ENCODE measurements around the gene RIPOR3.
"Not testable (repeated sequence)": the region's sequence is repeated elsewhere in the genome, so short reads cannot be mapped to it uniquely, and the experiment has no call there.

Gene RIPOR3

GRCh38 chr20:50627747-50628146 is 63.6 kb downstream of the RIPOR3 start:
- no peaks in the 10 kb centered on the region for H3K79me2 ChIP-seq (ENCODE audit: control insufficient read depth, insufficient read depth, low read length, unreplicated experiment)
- no peak overlapping the region for H3K4me3 ChIP-seq (ENCODE audit: low read depth, low read length)
- no peaks in the 10 kb centered on the region for H3K36me3 ChIP-seq (ENCODE audit: insufficient read depth, low read length)
- no peak overlapping the region for H3K27ac ChIP-seq (ENCODE audit: low read depth, low read length)
- H2AFZ ChIP-seq (ENCODE audit: low read length, unreplicated experiment) = no peak overlapping the region
- no peaks in the 10 kb centered on the region for H3K27me3 ChIP-seq (ENCODE audit: insufficient read depth, low read length)
- H3K4me1 ChIP-seq (ENCODE audit: control insufficient read depth, insufficient read depth, low read length, unreplicated experiment) = no peaks in the 10 kb centered on the region

- no peak overlapping the region for H3K4me3 ChIP-seq (ENCODE audit: low read depth, low read length)
- no peaks in the 10 kb centered on the region for H3K4me1 ChIP-seq (ENCODE audit: control insufficient read depth, insufficient read depth, low read length, unreplicated experiment)
- no peaks in the 10 kb centered on the region for H3K79me2 ChIP-seq (ENCODE audit: control insufficient read depth, insufficient read depth, low read length, unreplicated experiment)
- H2AFZ ChIP-seq (ENCODE audit: low read length, unreplicated experiment) = no peak overlapping the region
- no peaks in the 10 kb centered on the region for H3K36me3 ChIP-seq (ENCODE audit: insufficient read depth, low read length)
- no peak overlapping the region for H3K27ac ChIP-seq (ENCODE audit: low read depth, low read length)
- no peaks in the 10 kb centered on the region for H3K27me3 ChIP-seq (ENCODE audit: insufficient read depth, low read length)
Measured at GRCh38 chr20:50625986-50626677, 65.2 kb downstream of the RIPOR3 start.

GRCh38 chr20:50624351-50625016 is 66.9 kb downstream of the RIPOR3 start:
- H3K4me1 ChIP-seq (ENCODE audit: control insufficient read depth, insufficient read depth, low read length, unreplicated experiment) = no peaks in the 10 kb centered on the region
- H3K4me3 ChIP-seq (ENCODE audit: low read depth, low read length) = no peak overlapping the region
- no peak overlapping the region for H2AFZ ChIP-seq (ENCODE audit: low read length, unreplicated experiment)
- H3K79me2 ChIP-seq (ENCODE audit: control insufficient read depth, insufficient read depth, low read length, unreplicated experiment) = no peaks in the 10 kb centered on the region
- H3K36me3 ChIP-seq (ENCODE audit: insufficient read depth, low read length) = no peaks in the 10 kb centered on the region
- H3K27me3 ChIP-seq (ENCODE audit: insufficient read depth, low read length) = no peaks in the 10 kb centered on the region
- no peak overlapping the region for H3K27ac ChIP-seq (ENCODE audit: low read depth, low read length)

GRCh38 chr20:50621068-50621665 is 70.2 kb downstream of the RIPOR3 start:
- Histone ChIP-seq H2AFZ (ENCODE audit: low read length, unreplicated experiment) (no peak overlapping the region), H3K4me1 (ENCODE audit: control insufficient read depth, insufficient read depth, low read length, unreplicated experiment) (no peaks in the 10 kb centered on the region), H3K27me3 (ENCODE audit: insufficient read depth, low read length) (no peaks in the 10 kb centered on the region), H3K4me3 (ENCODE audit: low read depth, low read length) (no peak overlapping the region), H3K27ac (ENCODE audit: low read depth, low read length) (no peak overlapping the region), H3K36me3 (ENCODE audit: insufficient read depth, low read length) (no peaks in the 10 kb centered on the region), H3K79me2 (ENCODE audit: control insufficient read depth, insufficient read depth, low read length, unreplicated experiment) (no peaks in the 10 kb centered on the region)

- H3K4me3 ChIP-seq (ENCODE audit: low read depth, low read length); H2AFZ ChIP-seq (ENCODE audit: low read length, unreplicated experiment); H3K27me3 ChIP-seq (ENCODE audit: insufficient read depth, low read length); H3K79me2 ChIP-seq (ENCODE audit: control insufficient read depth, insufficient read depth, low read length, unreplicated experiment); H3K4me1 ChIP-seq (ENCODE audit: control insufficient read depth, insufficient read depth, low read length, unreplicated experiment); H3K27ac ChIP-seq (ENCODE audit: low read depth, low read length); H3K36me3 ChIP-seq (ENCODE audit: insufficient read depth, low read length): not testable (repeated sequence)
Measured at GRCh38 chr20:50620459-50620858, 70.9 kb downstream of the RIPOR3 start.

GRCh38 chr20:50618537-50618936 is 72.8 kb downstream of the RIPOR3 start:
- Histone ChIP-seq H2AFZ (ENCODE audit: low read length, unreplicated experiment) (no peak overlapping the region), H3K4me3 (ENCODE audit: low read depth, low read length) (no peak overlapping the region), H3K27ac (ENCODE audit: low read depth, low read length) (no peak overlapping the region), H3K4me1 (ENCODE audit: control insufficient read depth, insufficient read depth, low read length, unreplicated experiment) (no peaks in the 10 kb centered on the region), H3K36me3 (ENCODE audit: insufficient read depth, low read length) (no peaks in the 10 kb centered on the region), H3K27me3 (ENCODE audit: insufficient read depth, low read length) (no peaks in the 10 kb centered on the region), H3K79me2 (ENCODE audit: control insufficient read depth, insufficient read depth, low read length, unreplicated experiment) (no peaks in the 10 kb centered on the region)

- no peak overlapping the region for H3K27ac ChIP-seq (ENCODE audit: low read depth, low read length)
- no peaks in the 10 kb centered on the region for H3K36me3 ChIP-seq (ENCODE audit: insufficient read depth, low read length)
- no peak overlapping the region for H2AFZ ChIP-seq (ENCODE audit: low read length, unreplicated experiment)
- no peaks in the 10 kb centered on the region for H3K79me2 ChIP-seq (ENCODE audit: control insufficient read depth, insufficient read depth, low read length, unreplicated experiment)
- no peaks in the 10 kb centered on the region for H3K4me1 ChIP-seq (ENCODE audit: control insufficient read depth, insufficient read depth, low read length, unreplicated experiment)
- H3K4me3 ChIP-seq (ENCODE audit: low read depth, low read length) = no peak overlapping the region
- no peaks in the 10 kb centered on the region for H3K27me3 ChIP-seq (ENCODE audit: insufficient read depth, low read length)
Measured at GRCh38 chr20:50617022-50617421, 74.3 kb downstream of the RIPOR3 start.

GRCh38 chr20:50615407-50615806 is 75.9 kb downstream of the RIPOR3 start:
- H3K27me3 ChIP-seq (ENCODE audit: insufficient read depth, low read length) = no peaks in the 10 kb centered on the region
- no peaks in the 10 kb centered on the region for H3K4me1 ChIP-seq (ENCODE audit: control insufficient read depth, insufficient read depth, low read length, unreplicated experiment)
- H3K79me2 ChIP-seq (ENCODE audit: control insufficient read depth, insufficient read depth, low read length, unreplicated experiment) = no peaks in the 10 kb centered on the region
- H2AFZ ChIP-seq (ENCODE audit: low read length, unreplicated experiment) = no peak overlapping the region
- H3K27ac ChIP-seq (ENCODE audit: low read depth, low read length) = no peak overlapping the region
- no peaks in the 10 kb centered on the region for H3K36me3 ChIP-seq (ENCODE audit: insufficient read depth, low read length)
- no peak overlapping the region for H3K4me3 ChIP-seq (ENCODE audit: low read depth, low read length)

GRCh38 chr20:50613438-50614169 is 77.7 kb downstream of the RIPOR3 start:
- Histone ChIP-seq H3K36me3 (ENCODE audit: insufficient read depth, low read length) (no peaks in the 10 kb centered on the region), H2AFZ (ENCODE audit: low read length, unreplicated experiment) (no peak overlapping the region), H3K27me3 (ENCODE audit: insufficient read depth, low read length) (no peaks in the 10 kb centered on the region), H3K79me2 (ENCODE audit: control insufficient read depth, insufficient read depth, low read length, unreplicated experiment) (no peaks in the 10 kb centered on the region), H3K4me3 (ENCODE audit: low read depth, low read length) (no peak overlapping the region), H3K27ac (ENCODE audit: low read depth, low read length) (no peak overlapping the region), H3K4me1 (ENCODE audit: control insufficient read depth, insufficient read depth, low read length, unreplicated experiment) (no peaks in the 10 kb centered on the region)

- Histone ChIP-seq H3K27ac (ENCODE audit: low read depth, low read length) (no peak overlapping the region), H3K36me3 (ENCODE audit: insufficient read depth, low read length) (no peaks in the 10 kb centered on the region), H3K4me3 (ENCODE audit: low read depth, low read length) (no peak overlapping the region), H2AFZ (ENCODE audit: low read length, unreplicated experiment) (no peak overlapping the region), H3K27me3 (ENCODE audit: insufficient read depth, low read length) (no peaks in the 10 kb centered on the region), H3K79me2 (ENCODE audit: control insufficient read depth, insufficient read depth, low read length, unreplicated experiment) (no peaks in the 10 kb centered on the region), H3K4me1 (ENCODE audit: control insufficient read depth, insufficient read depth, low read length, unreplicated experiment) (no peaks in the 10 kb centered on the region)
Measured at GRCh38 chr20:50611128-50611810, 80.1 kb downstream of the RIPOR3 start.

Data from ACC112 (cell line).